IMR-90 (cell line): ENCODE measurements around the gene CD274. TPM values are rescaled to one million over a fixed set of nuclear protein-coding genes. Genes with fewer than 3 reads are reported as not detected.

Experiments
- ATAC-seq: fragments of 200-7000 bp; cut with Tn5 transposase; 2 replicates; pipeline ENCODE4 v1.9.1; 2020; ENCODE audit warnings: low read depth, mild to moderate bottlenecking, moderate library complexity
- BruUV-seq: library from RNA; stranded (reverse); fragments of 400-500 nt; replicated peaks from 2 replicates; lab custom pipeline; 2021; lab: Mats Ljungman, UMichigan
- CTCF ChIA-PET: fragments of 300-600 bp; formaldehyde crosslinking; extraction: SDS; loops from one replicate; lab custom pipeline; 2021; ENCODE audit warnings: antibody characterized with exemption; lab: Yijun Ruan, JAX
- POLR2A ChIA-PET: fragments of 300-600 bp; sonication (Branson Sonifier 250); formaldehyde crosslinking; loops from one replicate; lab custom pipeline; 2022; ENCODE audit warnings: antibody characterized with exemption; ENCODE audit not compliant: unreplicated experiment; lab: Charles Lee
- DNase-seq: peaks from one replicate; pipeline ENCODE4 v3.0.0; 2013
- H2AFZ ChIP-seq: replicated peaks from 2 replicates; pipeline ENCODE3; 2013; ENCODE audit warnings: low read length, mild to moderate bottlenecking; ENCODE audit not compliant: poor library complexity
- H2AK5ac ChIP-seq: 2 replicates; pipeline ENCODE4 v1.6.1; 2013; ENCODE audit warnings: low read depth, low read length, inconsistent platforms
- H2AK9ac ChIP-seq: replicated peaks from 2 replicates; pipeline ENCODE3; 2013; ENCODE audit warnings: mild to moderate bottlenecking, low read depth, low read length, moderate library complexity; ENCODE audit not compliant: poor library complexity
- H2BK120ac ChIP-seq: 2 replicates; pipeline ENCODE4 v1.6.1; 2013; ENCODE audit warnings: low read depth, low read length, inconsistent platforms
- H2BK15ac ChIP-seq: 3 replicates; pipeline ENCODE4 v1.6.1; 2013; ENCODE audit warnings: low read depth, low read length, inconsistent platforms
- H2BK20ac ChIP-seq: 2 replicates; pipeline ENCODE4 v1.6.1; 2013; ENCODE audit warnings: low read depth, mild to moderate bottlenecking, inconsistent platforms, low read length, moderate library complexity
- H2BK5ac ChIP-seq: 2 replicates; pipeline ENCODE4 v1.6.1; 2013; ENCODE audit warnings: mild to moderate bottlenecking, low read depth, low read length, inconsistent platforms; ENCODE audit not compliant: poor library complexity, severe bottlenecking
- H3K14ac ChIP-seq: replicated peaks from 2 replicates; pipeline ENCODE4 v1.6.1; 2013; ENCODE audit warnings: low read depth, low read length, inconsistent platforms
- H3K18ac ChIP-seq: 2 replicates; pipeline ENCODE4 v1.6.1; 2013; ENCODE audit warnings: low read depth, low read length, control low read depth
- H3K23ac ChIP-seq: 2 replicates; pipeline ENCODE4 v1.6.1; 2013; ENCODE audit warnings: low read depth, low read length, inconsistent platforms
- H3K27ac ChIP-seq: 2 replicates; pipeline ENCODE4 v1.5.1; 2013; ENCODE audit warnings: mild to moderate bottlenecking, control low read depth, low read length; ENCODE audit not compliant: insufficient read depth
- H3K27me3 ChIP-seq: 2 replicates; pipeline ENCODE4 v1.6.1; 2013; ENCODE audit warnings: low read length; ENCODE audit not compliant: control insufficient read depth, insufficient read depth
- H3K36me3 ChIP-seq: 2 replicates; pipeline ENCODE4 v1.6.1; 2013; ENCODE audit warnings: low read length, mixed read lengths; ENCODE audit not compliant: control insufficient read depth, insufficient read depth
- H3K4ac ChIP-seq: 2 replicates; pipeline ENCODE4 v1.6.1; 2013; ENCODE audit warnings: low read depth, low read length, inconsistent platforms
- H3K4me1 ChIP-seq: 2 replicates; pipeline ENCODE4 v1.6.1; 2013; ENCODE audit warnings: low read length, mixed read lengths; ENCODE audit not compliant: control insufficient read depth, insufficient read depth
- H3K4me2 ChIP-seq: 2 replicates; pipeline ENCODE4 v1.6.1; 2013; ENCODE audit warnings: low read depth, mild to moderate bottlenecking, control low read depth, low read length, moderate library complexity
- H3K4me3 ChIP-seq: 2 replicates; pipeline ENCODE4 v1.5.1; 2013; ENCODE audit warnings: low read depth, mild to moderate bottlenecking, control low read depth, low read length, moderate library complexity; ENCODE audit not compliant: insufficient read depth
- H3K56ac ChIP-seq: 2 replicates; pipeline ENCODE4 v1.6.1; 2013; ENCODE audit warnings: low read length, inconsistent platforms; ENCODE audit not compliant: insufficient read depth; ENCODE audit errors: extremely low read depth
- H3K79me1 ChIP-seq, 2 experiments: 2 replicates each; pipeline ENCODE4 v1.6.1; 2013; ENCODE audit warnings: low read length in 2 of 2, inconsistent platforms in 1 of 2, low read depth in 1 of 2
- H3K9ac ChIP-seq: 2 replicates; pipeline ENCODE4 v1.6.1; 2013; ENCODE audit warnings: low read depth, low read length, control low read depth
- H3K9me1 ChIP-seq: 2 replicates; pipeline ENCODE4 v1.6.1; 2013; ENCODE audit warnings: low read length, inconsistent platforms; ENCODE audit not compliant: insufficient read depth
- H3K9me3 ChIP-seq: 2 replicates; pipeline ENCODE4 v1.6.1; 2013; ENCODE audit warnings: low read length; ENCODE audit not compliant: control insufficient read depth, insufficient read depth
- H4K20me1 ChIP-seq: 2 replicates; pipeline ENCODE4 v1.6.1; 2013; ENCODE audit warnings: low read length, inconsistent platforms; ENCODE audit not compliant: insufficient read depth
- H4K5ac ChIP-seq: 2 replicates; pipeline ENCODE4 v1.6.1; 2013; ENCODE audit warnings: mild to moderate bottlenecking, low read depth, low read length, control low read depth
- H4K8ac ChIP-seq, 2 experiments: 2 replicates each; pipeline ENCODE4 v1.6.1; 2013; ENCODE audit warnings: low read depth in 2 of 2, low read length in 2 of 2, control low read depth in 1 of 2, inconsistent platforms in 1 of 2
- H4K91ac ChIP-seq: 2 replicates; pipeline ENCODE4 v1.6.1; 2013; ENCODE audit warnings: low read depth, low read length, inconsistent platforms; ENCODE audit not compliant: insufficient read depth
- NFE2L2 ChIP-seq: fragments of 150-350 bp; IDR thresholded peaks from 2 replicates; pipeline ENCODE4 v1.6.1; 2016; ENCODE audit warnings: low read depth, mild to moderate bottlenecking, low read length
- RAD21 ChIP-seq: IDR thresholded peaks from 2 replicates; pipeline ENCODE4 v1.6.1; 2012; ENCODE audit warnings: low read length, improper control_type of control experiment
- RCOR1 ChIP-seq: IDR thresholded peaks from 2 replicates; pipeline ENCODE4 v1.6.1; 2012; ENCODE audit warnings: mild to moderate bottlenecking, low read length, improper control_type of control experiment; ENCODE audit not compliant: insufficient replicate concordance
- WGBS, 2 experiments: methylation state at CpG; one replicate each; pipeline versions ENCODE4 v1.1.5 to v1.1.7; 2013; ENCODE audit warnings: missing lambda C conversion rate in 2 of 2; ENCODE audit not compliant: insufficient read length in 1 of 2; ENCODE audit errors: extremely low coverage in 2 of 2; 5-methylcytosine and 5-hydroxymethylcytosine counted together
- dilution Hi-C: fragments of 300-500 bp; cut with HindIII; formaldehyde crosslinking; loops from one replicate; pipeline ENCODE4 v1.14.3; 2018; ENCODE audit warnings: low sequenced_read_pairs; ENCODE audit not compliant: unreplicated experiment
- in situ Hi-C: fragments of 300-500 bp; cut with MboI; formaldehyde crosslinking; loops from 3 replicates; pipeline ENCODE4 v1.14.3; 2019; ENCODE audit warnings: low sequenced_read_pairs, inconsistent platforms, mixed read lengths
- intact Hi-C: fragments of 100-400 bp; cut with micrococcal nuclease; formaldehyde crosslinking; loops from 2 replicates; pipeline ENCODE4 v1.10.0; 2022
- polyA plus RNA-seq, 3 experiments: library from polyadenylated mRNA; depleted of rRNA; stranded (reverse); fragments of >200 nt; gene quantifications; 2 replicates each; pipeline ENCODE4 v1.2.3, GENCODE V29; 2012; ENCODE audit warnings: low replicate concordance in 1 of 3
- total RNA-seq: library from RNA; depleted of rRNA; stranded (reverse); fragments of >200 nt; gene quantifications from 2 replicates; pipeline ENCODE4 v1.2.3, GENCODE V29; 2012
- TF ChIP-seq, protein P1 (sequence below): conservative IDR thresholded peaks from 2 replicates; pipeline ENCODE4 v1.5.1; 2012; ENCODE audit warnings: mild to moderate bottlenecking, low read depth, low read length, improper control_type of control experiment

The CD274 gene
- total and polyA plus RNA-seq, 2 of the 4 experiments (the other 2 are of a cell fraction): 17.4 to 19.4 TPM

- Histone ChIP-seq H4K91ac (no peak overlapping the region), H3K4me2 (no peak overlapping the region), H3K9me3 (no peaks in the 10 kb centered on the region), H3K4me1 (peaks cover 2% of the 10 kb centered on the region), H2BK5ac (no peak overlapping the region), H3K79me1 (no peaks in the 10 kb centered on the region), H3K4ac (no peak overlapping the region; the same call in 1 of the 2 replicates), H3K56ac (no peak overlapping the region), H4K8ac (no peak overlapping the region), H3K9me1 (peaks cover 5% of the 10 kb centered on the region; the same call in 1 of the 2 replicates), H4K5ac (no peak overlapping the region), H4K20me1 (no peaks in the 10 kb centered on the region), H3K9ac (no peak overlapping the region), H2BK20ac (no peak overlapping the region), H2BK120ac (no peak overlapping the region), H2BK15ac (no peak overlapping the region), H3K27me3 (no peaks in the 10 kb centered on the region), H2AFZ (no peak overlapping the region), H3K18ac (no peak overlapping the region), H3K27ac (no peak overlapping the region), H3K36me3 (no peaks in the 10 kb centered on the region), H2AK9ac (no peak overlapping the region), H3K4me3 (no peak overlapping the region), H3K23ac (no peak overlapping the region), H3K14ac (no peak overlapping the region), H2AK5ac (no peak overlapping the region)
- intact Hi-C loops (no loop called here), in situ Hi-C loops (no loop called here), dilution Hi-C loops (no loop called here)
- CTCF ChIA-PET: no interaction called here
- TF ChIP-seq NFE2L2 (no peak), RAD21 (no peak), RCOR1 (no peak)
- TF ChIP-seq, protein P1, sequence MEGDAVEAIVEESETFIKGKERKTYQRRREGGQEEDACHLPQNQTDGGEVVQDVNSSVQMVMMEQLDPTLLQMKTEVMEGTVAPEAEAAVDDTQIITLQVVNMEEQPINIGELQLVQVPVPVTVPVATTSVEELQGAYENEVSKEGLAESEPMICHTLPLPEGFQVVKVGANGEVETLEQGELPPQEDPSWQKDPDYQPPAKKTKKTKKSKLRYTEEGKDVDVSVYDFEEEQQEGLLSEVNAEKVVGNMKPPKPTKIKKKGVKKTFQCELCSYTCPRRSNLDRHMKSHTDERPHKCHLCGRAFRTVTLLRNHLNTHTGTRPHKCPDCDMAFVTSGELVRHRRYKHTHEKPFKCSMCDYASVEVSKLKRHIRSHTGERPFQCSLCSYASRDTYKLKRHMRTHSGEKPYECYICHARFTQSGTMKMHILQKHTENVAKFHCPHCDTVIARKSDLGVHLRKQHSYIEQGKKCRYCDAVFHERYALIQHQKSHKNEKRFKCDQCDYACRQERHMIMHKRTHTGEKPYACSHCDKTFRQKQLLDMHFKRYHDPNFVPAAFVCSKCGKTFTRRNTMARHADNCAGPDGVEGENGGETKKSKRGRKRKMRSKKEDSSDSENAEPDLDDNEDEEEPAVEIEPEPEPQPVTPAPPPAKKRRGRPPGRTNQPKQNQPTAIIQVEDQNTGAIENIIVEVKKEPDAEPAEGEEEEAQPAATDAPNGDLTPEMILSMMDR: no peak
- POLR2A ChIA-PET: no interaction called here
- 87% methylated on average over 2 of the region's 5 CpGs; no CpG with 5 or more reads in 1 of the 2 experiments for WGBS, 2 experiments
- no TSS peak for BruUV-seq
- no peak for ATAC-seq
- DNase-seq: no peak
Measured at GRCh38 chr9:5486988-5487387, 36.6 kb downstream of the CD274 start.
